ENCODE measurements around the gene GPR158.

GPR158 gene

DNA sequence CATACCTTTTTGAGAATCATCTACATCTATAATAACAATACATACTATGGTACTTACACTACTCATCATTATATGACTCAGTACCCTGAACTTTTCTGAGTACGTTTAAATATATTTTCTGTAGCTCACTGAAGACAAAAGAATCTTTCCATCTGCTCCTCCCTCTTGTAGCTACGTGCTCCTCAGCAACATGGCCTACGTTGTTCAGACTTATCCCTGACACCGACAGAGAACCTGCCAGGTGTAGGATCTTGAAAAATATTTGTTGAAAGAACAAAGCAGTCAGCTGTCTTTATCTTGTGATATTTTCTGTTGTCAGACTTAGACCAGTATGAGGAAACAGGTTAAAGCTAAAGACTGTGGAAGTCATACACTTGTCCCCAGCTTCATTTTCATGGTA is 403.3 kb downstream of the GPR158 start:
- DNase-seq (ENCODE audit: low read depth): no peak

DNA sequence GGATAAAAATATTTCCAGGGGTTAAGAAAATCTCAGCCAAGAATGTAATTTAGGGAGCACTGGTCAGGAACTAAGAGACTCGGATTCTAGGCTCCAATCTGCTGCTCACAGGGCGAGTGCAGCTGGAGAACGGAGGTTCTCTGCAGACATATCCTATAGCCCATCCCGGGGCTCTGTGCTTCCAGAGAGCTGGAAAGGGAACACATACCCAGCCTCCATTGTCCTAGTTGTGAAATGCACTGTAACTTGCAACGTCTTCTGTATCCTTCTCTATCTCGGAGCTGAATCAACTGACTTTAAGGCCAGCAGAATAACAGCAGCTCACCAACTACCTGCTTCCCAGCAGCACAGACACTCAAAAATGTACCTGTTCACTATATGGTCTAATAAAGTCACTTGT is 408.2 kb downstream of the GPR158 start:
- no peak for DNase-seq (ENCODE audit: low read depth)

DNA sequence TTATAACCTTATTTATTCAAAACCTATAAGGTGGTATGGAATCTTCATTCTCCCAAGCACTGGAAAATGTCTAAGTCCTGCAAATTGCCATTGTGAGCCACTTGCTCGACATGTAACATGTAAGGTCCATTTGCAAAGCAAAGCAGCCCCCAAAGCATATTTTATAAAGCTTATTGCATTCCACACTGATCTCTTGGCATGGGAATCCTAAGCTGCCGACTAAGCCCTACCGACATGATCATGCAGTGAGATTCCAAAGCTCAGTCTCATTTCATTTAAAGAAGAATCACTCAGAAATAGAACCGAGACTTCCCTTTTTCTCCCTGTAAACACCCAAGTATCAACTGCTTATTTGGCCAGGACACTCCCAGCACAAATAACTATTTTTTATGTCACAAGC is 425.9 kb downstream of the GPR158 start:
- no peak for DNase-seq (ENCODE audit: low read depth)

DNA sequence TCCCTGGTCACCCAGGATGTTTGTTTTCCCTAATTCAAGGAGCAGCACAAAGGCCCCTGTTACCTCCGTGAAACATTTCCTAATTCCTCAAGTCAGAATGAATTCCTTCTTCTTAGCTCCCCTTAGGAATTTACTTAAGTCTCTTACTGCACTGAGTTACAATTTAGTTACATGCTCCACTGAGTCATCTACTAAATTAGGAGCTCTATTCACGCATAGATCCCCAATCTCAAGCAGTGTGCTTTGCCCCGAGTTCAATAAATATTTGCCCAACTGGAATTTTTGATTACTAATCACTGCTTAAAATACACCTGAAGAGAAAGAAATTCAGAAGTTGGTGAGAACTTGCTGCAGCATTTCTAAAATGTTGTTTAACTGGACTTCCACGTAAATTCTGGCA is 429.8 kb downstream of the GPR158 start:
- no peak for DNase-seq (ENCODE audit: low read depth)

DNA sequence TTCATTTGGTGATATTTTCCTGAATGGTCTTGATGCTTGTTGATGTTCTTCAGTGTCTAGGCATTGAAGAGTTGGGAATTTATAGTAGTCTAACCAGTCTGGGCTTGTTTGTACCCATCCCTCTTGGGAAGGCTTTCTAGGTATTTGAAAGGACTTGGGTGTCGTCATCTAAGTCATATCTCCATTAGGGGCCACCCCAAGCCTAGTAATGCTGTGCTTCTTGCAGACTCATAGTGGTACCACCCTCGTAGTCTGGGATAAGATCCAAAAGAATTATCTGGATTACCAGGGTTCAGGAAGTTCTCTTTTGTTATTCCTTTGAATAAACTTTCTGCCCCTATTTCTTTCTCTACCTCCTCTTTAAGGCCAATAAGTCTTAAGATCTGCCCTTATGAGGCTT is 439.9 kb downstream of the GPR158 start:
- DNase-seq (ENCODE audit: low read depth): no peak

GRCh38 chr10:25615926-25616325 is 441.1 kb downstream of the GPR158 start:
- DNase-seq (ENCODE audit: low read depth): no peak

DNA sequence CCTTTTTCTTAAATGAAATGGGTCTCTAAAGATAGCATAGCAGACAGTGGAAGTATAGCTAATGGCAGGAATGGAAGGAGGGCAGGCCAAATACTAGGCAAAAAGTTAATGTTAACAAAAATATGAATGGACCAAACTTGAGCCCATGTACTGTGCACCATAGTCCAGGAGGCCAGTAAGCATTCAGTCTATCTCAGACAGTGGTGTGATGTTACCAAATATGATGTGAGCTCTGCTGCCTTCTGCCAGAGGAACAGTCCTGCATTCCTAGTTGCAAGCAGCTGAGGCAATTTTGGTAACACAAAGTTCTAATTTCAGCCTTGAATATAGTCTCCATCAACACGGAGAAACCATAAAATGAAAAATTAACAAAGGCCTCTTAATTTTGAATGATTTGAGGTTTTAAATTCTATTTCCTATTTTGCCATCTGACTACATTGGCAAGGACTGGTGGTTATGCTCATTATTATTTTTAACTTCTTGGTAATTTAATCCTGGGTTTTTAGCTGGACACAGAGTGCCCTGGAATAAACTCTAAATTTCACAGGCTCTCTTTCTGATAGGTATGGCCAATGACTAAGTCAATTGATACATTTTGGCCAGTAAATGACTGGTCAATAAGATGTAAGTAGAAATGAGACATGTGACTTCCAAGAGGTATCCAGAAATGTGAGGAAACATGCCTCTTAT is 442.2 kb downstream of the GPR158 start:
- no peak for DNase-seq (ENCODE audit: low read depth)

DNA sequence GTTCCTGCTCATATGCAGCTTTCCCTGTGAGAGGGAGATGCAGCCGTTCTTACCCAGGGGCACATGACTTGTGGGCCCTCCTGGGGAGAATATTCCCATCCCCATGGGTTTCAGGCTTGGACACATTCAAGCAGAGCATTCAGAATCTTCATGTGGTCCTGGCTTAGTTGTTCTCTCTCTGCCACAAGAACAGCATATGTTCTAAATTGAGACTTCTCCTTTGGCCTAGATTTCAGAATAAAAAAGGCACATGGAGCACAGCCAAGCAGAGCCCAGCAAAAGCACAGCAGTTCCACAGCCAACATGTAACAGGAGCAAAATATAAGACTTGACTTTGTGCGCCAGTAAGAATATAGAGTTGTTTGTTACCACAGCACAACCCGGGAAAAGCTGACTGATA is 452.8 kb downstream of the GPR158 start:
- DNase-seq (ENCODE audit: low read depth): no peak

GRCh38 chr10:25629333-25629732 is 454.5 kb downstream of the GPR158 start:
- no peak for DNase-seq (ENCODE audit: low read depth)

DNA sequence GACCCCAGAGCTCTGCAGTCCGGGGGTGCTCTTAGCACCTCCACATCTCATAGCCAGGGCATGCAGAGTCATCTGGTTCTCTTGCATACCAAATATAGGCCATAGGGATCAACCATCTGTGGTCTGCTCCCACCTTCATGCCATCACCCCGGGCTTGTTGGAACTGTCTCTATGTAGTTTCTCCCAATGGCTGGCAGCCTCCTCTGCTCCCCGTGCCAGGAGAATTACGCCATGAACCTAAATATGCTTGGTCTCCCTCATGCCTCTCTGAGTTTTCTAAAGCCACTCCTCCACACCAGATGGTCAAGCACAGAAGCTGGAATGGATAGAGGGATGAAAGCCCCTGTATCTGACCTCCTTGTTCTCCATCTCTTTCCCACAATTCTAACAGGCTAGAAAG is 456.7 kb downstream of the GPR158 start:
- DNase-seq (ENCODE audit: low read depth): no peak

GRCh38 chr10:25632802-25633201 is 458.0 kb downstream of the GPR158 start:
- no peak for DNase-seq (ENCODE audit: low read depth)

GRCh38 chr10:25633542-25633941 is 458.7 kb downstream of the GPR158 start:
- no peak for DNase-seq (ENCODE audit: low read depth)

DNA sequence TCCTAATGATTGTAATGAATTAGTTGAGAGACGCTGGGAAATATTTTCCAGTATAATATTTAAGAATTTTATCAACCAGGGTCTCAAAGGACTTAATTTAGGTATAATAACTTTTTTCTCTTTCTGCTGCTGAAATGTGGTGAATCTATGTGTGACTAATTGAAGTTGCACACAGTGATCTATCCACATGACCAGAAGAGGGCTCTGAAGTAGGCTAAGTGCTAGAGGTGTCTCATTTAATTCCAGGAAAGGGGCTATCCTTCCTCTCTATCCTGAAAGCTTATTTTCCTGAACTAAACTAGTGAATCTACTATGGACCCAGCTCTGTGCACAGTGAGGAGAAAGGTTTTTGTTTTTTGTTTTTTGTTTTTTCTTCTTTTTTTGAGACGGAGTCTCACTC is 464.8 kb downstream of the GPR158 start:
- DNase-seq (ENCODE audit: low read depth): no peak

DNA sequence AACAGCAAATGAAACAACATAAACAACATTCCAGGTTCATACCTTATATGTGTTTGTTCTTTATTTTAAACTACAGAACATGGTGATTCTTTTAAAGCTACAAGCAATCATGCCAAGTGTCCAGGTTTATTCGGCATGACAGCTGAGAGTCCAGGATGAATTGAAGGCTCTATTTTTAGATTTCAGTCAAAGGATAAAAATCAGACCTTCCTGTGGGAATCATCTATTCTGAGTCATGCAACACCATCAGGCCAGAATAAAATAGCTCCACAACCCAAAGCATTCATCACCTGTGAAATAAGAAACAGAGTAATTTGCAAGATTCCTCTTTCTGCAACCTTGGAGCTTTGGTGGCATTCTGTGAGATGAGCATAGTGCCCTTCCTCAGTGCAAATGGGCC is 466.8 kb downstream of the GPR158 start:
- no peak for DNase-seq (ENCODE audit: low read depth)

DNA sequence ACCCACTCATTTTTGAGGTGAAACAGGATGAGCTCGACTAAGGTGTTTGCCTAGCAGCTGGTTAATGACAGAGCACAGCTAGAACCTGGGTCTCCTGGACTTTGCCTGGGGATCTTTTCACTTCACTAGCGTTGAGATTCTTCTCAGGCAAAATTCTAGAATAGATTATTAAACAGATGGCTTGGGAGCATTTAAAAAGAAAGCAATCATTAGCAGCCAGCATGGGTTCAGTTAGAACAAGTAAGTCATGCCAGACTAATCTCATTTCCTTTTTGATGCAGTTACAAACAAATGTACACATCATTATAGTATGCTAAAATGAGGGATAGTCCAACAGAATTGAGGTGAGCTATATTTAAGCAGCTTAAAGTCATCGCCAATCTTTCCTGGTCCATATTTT is 467.9 kb downstream of the GPR158 start:
- DNase-seq (ENCODE audit: low read depth): no peak

DNA sequence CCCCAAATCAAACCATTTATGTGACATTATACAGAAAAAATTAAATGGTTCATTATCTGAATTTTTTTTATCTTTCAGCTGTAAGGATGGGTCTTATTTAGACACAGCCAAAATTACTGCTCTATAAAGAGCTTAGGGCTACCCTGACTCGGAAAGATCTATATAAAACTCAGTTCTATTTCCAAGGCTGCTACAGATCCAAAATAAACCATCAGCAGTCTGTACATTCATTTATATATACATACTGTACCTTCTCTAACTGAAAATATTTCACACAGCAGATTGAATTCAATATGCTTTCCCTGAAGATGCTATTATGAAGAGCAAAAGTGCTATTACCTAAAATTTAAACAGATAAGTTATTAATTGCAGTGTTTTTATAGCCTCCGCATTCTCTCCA is 471.6 kb downstream of the GPR158 start:
- DNase-seq (ENCODE audit: low read depth): no peak

GRCh38 chr10:25651534-25651933 is 476.7 kb downstream of the GPR158 start:
- DNase-seq (ENCODE audit: low read depth): no peak
